HFFc6 (cell line): ENCODE results near the gene CD58. TPM values are rescaled to one million over a fixed set of nuclear protein-coding genes. Genes with fewer than 3 reads are reported as not detected.

ENCODE experiments used
- DNase-seq: peaks from one replicate; pipeline ENCODE4 v3.0.0-alpha.2; 2018
- H3K27ac Mint-ChIP-seq: 2 replicates; pipeline ENCODE4 v1.8.0; 2020; ENCODE audit warnings: mild to moderate bottlenecking, mixed read lengths
- H3K27me3 Mint-ChIP-seq: 2 replicates; pipeline ENCODE4 v1.8.0; 2021; ENCODE audit warnings: mild to moderate bottlenecking, moderate library complexity, mixed read lengths; ENCODE audit not compliant: insufficient read depth
- H3K36me3 Mint-ChIP-seq: 2 replicates; pipeline ENCODE4 v1.8.0; 2021; ENCODE audit warnings: low read depth, mixed read lengths
- H3K4me1 Mint-ChIP-seq: 2 replicates; pipeline ENCODE4 v1.8.0; 2020; ENCODE audit warnings: low read depth, mixed read lengths
- H3K4me3 Mint-ChIP-seq: 2 replicates; pipeline ENCODE4 v1.8.0; 2020; ENCODE audit warnings: mild to moderate bottlenecking, moderate library complexity, mixed read lengths
- H3K9me3 Mint-ChIP-seq: 2 replicates; pipeline ENCODE4 v1.8.0; 2020; ENCODE audit warnings: mild to moderate bottlenecking, mixed read lengths
- CTCF ChIP-seq: fragments of 200-600 bp; sonication (generic); IDR thresholded peaks from 2 replicates; pipeline ENCODE4 v1.5.0; 2021; ENCODE audit warnings: antibody characterized with exemption, mild to moderate bottlenecking
- total RNA-seq, 6 experiments: library from RNA; stranded (reverse); fragmentation: NEBNext Ultra II Directional; extraction: Animal tissue kit (Norgen Biotek cat#: 25700); gene quantifications; 2 replicates in 1 of 6; 3 replicates in 5 of 6; pipeline ENCODE4 v1.2.3, GENCODE V29; 2021

The CD58 gene
- total RNA-seq, 6 experiments from 2014 or later: 6.6 to 9.5 (median 8.5) TPM

GRCh38 chr1:116476321-116476720, 94.5 kb downstream of the CD58 start:
- TF ChIP-seq CTCF: no peak
- no peak for DNase-seq
- no peaks in the 10 kb centered on the region for H3K9me3 Mint-ChIP-seq
- H3K27ac Mint-ChIP-seq: no peak overlapping the region
- H3K4me1 Mint-ChIP-seq: peaks cover 6% of the 10 kb centered on the region
- peaks cover 31% of the 10 kb centered on the region for H3K27me3 Mint-ChIP-seq
- H3K36me3 Mint-ChIP-seq: no peaks in the 10 kb centered on the region
- no peak overlapping the region for H3K4me3 Mint-ChIP-seq

GRCh38 chr1:116475850-116476218, 95.0 kb downstream of the CD58 start:
- Mint-ChIP-seq H3K36me3 (no peaks in the 10 kb centered on the region), H3K9me3 (no peaks in the 10 kb centered on the region), H3K27ac (no peak overlapping the region), H3K4me1 (peaks cover 6% of the 10 kb centered on the region), H3K27me3 (peaks cover 32% of the 10 kb centered on the region), H3K4me3 (no peak overlapping the region)
- no peak for TF ChIP-seq CTCF
- no peak for DNase-seq

- Mint-ChIP-seq H3K36me3 (no peaks in the 10 kb centered on the region), H3K4me1 (peaks cover 6% of the 10 kb centered on the region), H3K27me3 (peaks cover 32% of the 10 kb centered on the region), H3K4me3 (no peak overlapping the region), H3K9me3 (no peaks in the 10 kb centered on the region), H3K27ac (no peak overlapping the region)
- no peak for TF ChIP-seq CTCF
- DNase-seq: no peak
Observed at GRCh38 chr1:116474921-116475849, 95.6 kb downstream of the CD58 start.

GRCh38 chr1:116472431-116472961, 98.3 kb downstream of the CD58 start:
- H3K27me3 Mint-ChIP-seq: peaks cover 22% of the 10 kb centered on the region
- peaks cover 6% of the 10 kb centered on the region for H3K4me1 Mint-ChIP-seq
- H3K9me3 Mint-ChIP-seq: no peaks in the 10 kb centered on the region
- no peak for TF ChIP-seq CTCF
- H3K36me3 Mint-ChIP-seq: no peaks in the 10 kb centered on the region
- no peak overlapping the region for H3K4me3 Mint-ChIP-seq
- no peak overlapping the region for H3K27ac Mint-ChIP-seq
- no peak for DNase-seq

GRCh38 chr1:116471241-116471640, 99.6 kb downstream of the CD58 start:
- H3K4me3 Mint-ChIP-seq: no peak overlapping the region
- no peak for TF ChIP-seq CTCF
- no peaks in the 10 kb centered on the region for H3K9me3 Mint-ChIP-seq
- no peak for DNase-seq
- H3K4me1 Mint-ChIP-seq: peaks cover 6% of the 10 kb centered on the region
- no peak overlapping the region for H3K27ac Mint-ChIP-seq
- H3K27me3 Mint-ChIP-seq: peaks cover 19% of the 10 kb centered on the region
- no peaks in the 10 kb centered on the region for H3K36me3 Mint-ChIP-seq
